ENCODE data around the gene USP6NL.

- TF ChIP-seq CTCF (conservative IDR thresholded peaks at IDR 0.05; ENCODE audit: low read depth, low read length): no peak
- TF ChIP-seq EZH2 (IDR thresholded peaks at IDR 0.05; ENCODE audit: borderline replicate concordance, low read depth, low read length, poor library complexity, severe bottlenecking): no peak
Observed at GRCh38 chr10:11457336-11457735, 154.1 kb downstream of the USP6NL start.

All from A673 (cell line).